AG08396 (cell line): ENCODE data around the gene SLCO4A1.
"Not testable (repeated sequence)": the region's sequence is repeated elsewhere in the genome, so short reads cannot be mapped to it uniquely, and the experiment has no call there.

ENCODE experiments used
- DNase-seq: peaks from one replicate; pipeline ENCODE4 v3.0.0; 2012; ENCODE audit warnings: low spot score, mixed read lengths

Gene SLCO4A1

DNA sequence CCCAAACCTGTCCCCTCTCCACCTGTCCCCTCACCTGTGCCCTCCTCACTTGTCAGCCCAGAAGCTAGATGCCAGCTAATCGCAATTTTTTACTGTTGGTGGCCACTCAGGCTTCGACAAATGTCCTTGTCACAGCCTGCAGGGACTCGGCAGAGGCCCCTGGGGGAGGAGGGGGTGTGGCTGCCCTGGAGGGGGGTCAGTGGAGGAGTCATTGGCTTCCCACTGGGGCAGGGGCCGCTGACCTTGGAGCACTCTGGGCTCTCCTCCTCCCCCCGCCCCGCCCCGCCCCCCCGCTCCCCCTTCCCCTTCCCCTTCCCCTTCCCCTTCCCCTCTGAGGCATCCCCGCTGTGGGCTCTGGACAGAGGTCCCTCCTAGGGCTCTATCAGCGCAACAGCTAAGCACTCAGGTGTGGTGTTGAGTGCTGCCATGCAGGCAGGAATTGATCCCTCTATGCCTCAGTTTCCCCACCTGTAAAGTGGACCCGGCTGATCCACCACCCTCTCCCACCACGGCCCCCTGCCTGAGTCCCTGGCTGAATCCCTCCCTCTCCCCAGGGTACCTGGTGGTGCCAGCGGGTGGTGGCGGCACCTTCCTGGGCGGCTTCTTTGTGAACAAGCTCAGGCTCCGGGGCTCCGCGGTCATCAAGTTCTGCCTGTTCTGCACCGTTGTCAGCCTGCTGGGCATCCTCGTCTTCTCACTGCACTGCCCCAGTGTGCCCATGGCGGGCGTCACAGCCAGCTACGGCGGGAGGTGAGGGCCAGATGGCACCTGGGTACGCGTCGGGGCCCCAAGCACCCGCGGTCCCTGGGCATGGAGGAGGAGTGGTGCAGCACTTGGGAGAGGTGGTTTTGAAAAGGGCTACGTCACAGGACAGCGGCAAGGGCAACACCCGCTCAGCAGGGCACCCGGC lies 23.8 kb downstream of the SLCO4A1 start:
- DNase-seq = no peak

DNA sequence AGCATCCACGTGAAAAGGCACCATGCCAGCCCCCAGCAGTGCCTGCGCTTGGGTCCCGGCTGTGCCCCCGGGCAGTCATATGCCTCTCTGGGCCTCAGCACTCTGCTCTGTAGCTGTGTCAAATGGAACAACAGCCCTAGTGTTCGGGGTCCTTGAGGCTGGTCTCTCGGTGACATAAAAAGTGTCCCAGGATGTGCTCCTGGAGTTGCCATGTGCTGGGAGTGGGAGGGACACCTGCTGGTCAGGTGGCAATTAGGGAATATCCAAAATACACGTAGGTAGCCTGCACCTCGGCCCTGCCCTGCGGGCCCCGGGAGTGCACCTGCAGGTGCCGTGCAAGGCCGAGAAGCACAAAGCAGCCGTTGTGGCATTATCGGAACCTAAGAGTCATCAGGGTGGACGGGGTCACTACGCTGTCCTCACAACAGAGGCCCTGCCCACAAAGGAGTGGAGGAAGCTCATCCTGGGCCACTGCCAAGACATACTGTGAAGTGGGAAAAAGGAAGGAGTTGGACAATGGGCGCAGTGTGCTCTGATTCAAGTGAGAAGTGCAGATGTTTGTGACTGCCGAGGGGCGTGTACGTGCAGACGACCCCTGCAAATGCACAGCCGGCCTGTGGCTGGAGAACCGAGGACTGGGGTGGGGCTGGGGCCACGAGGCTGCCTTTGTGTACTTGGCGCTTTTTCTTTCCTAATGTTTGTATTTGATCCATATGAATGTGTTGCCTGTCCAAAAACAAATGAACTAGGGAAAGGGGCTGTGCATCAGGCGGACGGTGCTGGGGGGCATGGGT lies 24.6 kb downstream of the SLCO4A1 start:
- no peak for DNase-seq

DNA sequence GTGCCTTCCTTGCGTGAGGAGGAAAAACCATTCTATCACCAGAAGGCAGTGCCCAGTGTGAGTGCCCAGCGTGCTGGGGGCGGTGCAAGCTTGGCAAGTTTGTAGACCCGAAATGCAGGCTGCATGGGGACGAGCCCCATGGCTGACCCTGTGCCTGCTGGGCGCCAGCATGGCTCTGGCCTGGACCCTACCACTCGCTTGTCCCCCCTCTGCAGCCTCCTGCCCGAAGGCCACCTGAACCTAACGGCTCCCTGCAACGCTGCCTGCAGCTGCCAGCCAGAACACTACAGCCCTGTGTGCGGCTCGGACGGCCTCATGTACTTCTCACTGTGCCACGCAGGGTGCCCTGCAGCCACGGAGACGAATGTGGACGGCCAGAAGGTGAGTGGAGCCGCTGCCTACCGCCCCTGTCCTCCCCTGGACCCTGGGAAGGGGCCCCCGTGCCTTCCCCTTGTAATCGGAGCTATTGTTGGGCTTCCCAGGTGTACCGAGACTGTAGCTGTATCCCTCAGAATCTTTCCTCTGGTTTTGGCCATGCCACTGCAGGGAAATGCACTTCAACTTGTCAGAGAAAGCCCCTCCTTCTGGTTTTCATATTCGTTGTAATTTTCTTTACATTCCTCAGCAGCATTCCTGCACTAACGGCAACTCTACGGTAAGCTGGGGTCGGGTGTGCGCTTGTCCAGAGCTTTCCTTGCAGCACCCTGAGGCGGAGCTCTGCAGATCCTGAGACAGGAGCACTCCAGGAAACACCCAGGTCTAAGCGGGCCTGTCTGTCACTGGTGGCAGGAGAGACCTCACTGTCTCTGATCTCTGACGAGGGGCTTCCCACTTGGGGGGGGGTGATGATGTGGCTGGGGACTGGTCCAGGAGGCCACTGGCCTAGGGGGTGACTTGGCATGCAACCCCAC lies 25.5 kb downstream of the SLCO4A1 start:
- no peak for DNase-seq

DNA sequence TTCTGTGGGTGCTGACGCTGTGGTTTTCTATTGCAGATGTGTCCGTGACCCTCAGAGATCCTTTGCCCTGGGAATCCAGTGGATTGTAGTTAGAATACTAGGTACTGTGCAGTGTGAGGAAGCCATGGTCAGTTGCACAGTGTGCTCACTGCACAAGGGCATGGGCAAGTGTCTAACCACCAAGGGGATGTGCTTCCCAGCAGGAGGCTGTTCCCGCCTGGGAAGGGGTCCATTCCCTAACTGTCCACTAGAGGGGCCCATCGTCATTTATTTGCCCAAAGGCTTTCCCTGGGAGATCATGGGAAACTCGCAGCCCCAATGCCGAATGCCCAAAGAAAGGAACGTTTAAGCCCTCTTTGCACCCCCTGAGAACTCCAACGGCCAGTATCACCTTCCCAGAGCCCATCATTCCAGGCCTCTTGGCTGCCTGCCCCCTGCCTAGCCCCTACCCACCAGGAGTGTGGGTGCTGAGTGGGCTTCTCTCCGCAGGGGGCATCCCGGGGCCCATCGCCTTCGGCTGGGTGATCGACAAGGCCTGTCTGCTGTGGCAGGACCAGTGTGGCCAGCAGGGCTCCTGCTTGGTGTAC lies 26.2 kb downstream of the SLCO4A1 start:
- DNase-seq = peak; percentile 94

DNA sequence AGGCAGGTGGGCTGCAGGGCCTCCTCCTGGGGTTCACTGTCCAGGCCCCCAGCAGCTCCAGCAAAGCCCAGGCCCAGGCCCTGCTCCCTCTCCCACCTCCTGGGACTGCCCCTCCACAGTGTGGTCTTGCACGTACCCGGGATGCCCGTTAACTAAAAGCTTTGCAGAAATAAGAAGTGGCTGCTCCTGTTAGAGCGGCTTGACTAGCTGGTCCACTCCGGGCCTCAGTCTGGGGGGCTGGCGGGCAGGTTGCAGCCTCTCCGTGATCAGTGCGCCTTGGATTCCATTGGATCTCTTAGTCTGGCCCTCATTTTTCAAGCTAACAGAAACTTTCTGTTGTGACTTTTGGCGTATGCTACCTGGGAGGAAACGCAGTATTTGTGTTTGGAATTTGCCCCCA lies 26.9 kb downstream of the SLCO4A1 start:
- no peak for DNase-seq

DNA sequence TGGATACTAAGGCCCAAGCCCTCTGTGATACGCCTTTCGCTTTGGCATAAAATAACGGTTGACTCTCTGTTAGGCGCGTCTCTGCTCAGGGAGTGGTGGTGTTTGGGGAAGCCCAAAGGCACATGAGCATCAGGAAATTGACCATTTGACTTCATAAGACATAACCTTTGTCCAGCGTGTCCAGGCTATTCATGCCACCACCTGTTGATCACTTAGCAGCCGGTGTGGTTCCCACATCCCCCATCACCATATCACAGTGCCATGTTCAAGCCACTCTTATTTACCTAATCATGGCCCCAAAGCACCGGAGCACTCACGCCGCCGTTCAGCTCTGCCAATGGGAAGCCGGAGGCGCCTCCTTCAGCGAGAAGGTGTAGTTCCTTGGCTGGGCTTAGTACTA lies 27.9 kb downstream of the SLCO4A1 start:
- DNase-seq = no peak

DNA sequence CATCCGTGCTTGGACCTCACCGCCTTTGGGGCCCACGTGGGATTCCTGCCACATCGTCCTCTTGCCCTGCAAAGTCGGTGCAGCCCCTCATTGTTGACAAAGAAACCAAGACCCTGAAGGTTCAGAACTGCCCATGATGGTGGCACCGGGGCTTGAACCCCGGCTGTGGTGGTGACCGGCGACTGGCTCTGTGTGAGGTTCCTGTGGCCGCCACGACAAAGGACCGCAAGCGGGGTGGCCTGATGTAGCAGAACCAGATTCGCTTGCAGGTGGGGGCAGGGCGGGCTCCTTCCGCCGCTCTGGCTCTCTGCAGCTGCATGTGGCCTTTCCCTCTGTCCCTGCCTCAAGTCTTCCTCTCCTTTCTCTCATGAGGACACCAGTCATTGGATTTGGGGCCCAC lies 28.7 kb downstream of the SLCO4A1 start:
- DNase-seq = no peak

DNA sequence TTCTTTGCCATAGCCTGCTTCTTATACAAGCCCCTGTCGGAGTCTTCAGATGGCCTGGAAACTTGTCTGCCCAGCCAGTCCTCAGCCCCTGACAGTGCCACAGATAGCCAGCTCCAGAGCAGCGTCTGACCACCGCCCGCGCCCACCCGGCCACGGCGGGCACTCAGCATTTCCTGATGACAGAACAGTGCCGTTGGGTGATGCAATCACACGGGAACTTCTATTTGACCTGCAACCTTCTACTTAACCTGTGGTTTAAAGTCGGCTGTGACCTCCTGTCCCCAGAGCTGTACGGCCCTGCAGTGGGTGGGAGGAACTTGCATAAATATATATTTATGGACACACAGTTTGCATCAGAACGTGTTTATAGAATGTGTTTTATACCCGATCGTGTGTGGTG lies 29.5 kb downstream of the SLCO4A1 start:
- no peak for DNase-seq

DNA sequence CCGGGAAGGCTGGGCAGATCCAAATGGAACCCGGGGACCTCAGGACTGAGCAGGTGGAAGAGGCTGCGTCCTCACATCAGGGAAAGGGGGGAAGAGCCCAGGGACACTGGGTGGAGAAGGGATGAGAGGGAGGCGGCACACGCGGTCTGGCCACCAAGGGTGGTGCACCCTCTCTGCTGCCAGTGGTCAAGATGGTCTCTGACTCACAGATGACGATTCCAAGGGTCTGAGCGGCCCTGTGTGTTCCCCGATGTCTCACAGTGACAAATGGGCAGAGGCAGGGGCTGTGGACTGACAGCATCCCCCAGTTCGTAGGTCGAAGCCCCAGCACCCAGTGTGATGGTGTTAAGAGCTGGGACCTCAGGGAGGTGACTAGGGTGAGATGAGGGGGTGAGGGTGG lies 32.1 kb downstream of the SLCO4A1 start:
- DNase-seq = no peak

DNA sequence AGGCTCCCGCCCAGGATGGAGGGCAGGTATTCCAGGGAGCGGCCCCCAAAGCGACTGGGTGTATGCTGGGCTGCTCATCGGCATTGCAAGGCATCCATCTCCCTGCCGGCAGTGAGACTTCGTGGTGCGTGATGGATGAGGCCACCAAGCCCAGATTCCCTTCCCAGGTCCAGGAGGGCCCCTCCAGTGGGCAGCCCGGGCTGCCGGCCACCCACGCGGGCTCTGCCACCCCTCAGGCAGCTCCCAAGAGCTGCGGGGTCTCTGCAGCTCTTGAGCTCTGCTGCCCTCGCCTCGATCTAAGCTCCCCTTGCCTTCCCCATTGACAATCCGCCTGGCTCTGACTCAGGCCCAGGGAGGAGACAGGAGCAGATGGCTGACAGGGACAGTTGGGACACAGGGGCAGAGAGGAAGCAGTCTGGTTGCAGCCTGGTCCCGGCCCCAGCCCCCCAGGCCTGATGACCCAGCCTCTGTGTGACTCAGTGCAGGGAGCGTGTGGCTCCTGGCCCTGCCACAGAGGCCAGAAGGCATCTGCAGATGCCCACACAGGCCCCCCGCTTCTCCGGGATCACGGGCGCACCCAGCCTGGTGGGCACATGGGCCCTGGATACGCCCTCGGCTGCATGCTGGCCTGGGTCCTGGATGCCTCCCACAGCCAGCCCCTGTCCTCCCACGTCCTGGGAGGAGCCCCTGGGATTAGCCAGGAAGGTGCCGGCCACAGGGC lies 33.0 kb downstream of the SLCO4A1 start:
- DNase-seq = no peak

DNA sequence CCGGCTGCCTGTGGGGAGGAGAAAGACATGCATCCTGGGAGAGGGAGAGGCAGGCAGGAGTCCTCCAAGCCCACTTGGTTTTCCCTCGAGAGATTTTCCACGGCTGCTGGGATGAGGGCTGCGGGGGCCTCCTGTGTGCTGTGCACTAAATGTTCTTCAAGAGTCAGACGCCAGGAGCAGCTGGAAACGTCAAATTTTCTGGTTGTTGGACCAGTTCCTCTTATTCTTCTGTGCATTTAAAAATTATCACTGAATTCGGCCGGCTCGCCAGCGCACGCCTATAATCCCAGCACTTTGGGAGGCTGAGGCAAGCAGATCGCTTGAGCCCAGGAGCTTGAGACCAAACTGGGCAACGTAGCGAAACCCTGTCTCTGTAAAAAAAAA lies 33.6 kb downstream of the SLCO4A1 start:
- DNase-seq = no peak

DNA sequence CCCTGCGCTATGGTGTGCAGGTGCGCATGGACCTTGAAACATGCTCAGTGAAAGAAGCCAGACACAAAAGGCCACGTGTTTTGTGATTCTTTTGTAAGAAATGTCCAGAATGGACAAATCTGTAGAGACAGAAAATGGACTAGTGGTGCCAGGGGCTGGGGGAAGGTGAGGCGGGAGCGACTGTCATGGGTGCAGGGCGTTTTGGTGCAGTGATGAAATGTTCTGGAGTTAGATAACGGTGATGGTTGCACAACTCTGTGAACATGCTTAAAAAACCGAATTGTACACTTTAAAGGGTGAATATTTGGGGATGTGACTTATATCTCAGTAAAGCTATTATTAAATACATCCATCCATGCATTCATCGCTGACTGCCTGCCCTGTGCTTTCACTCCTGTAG lies 34.7 kb downstream of the SLCO4A1 start:
- DNase-seq = no peak

DNA sequence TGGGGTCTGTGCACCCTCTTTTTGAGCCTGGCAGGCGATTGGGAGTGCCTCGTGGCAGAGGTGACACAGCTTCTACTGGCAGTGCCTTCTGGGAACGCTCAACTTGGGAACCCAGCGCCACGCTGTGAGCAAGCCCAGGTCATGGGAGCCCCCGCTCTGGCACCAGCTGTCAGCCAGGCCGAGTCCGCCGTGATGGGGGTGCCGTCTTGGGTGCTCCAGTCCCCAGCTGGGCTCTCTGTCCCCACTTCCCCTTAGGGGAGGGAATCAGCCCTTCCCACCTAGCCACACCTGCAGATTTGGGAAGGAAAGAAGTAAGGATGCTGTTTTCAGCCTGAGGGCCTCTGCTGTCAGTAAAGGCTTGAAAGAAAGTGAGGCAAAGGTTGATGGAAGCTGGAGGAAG lies 35.4 kb downstream of the SLCO4A1 start:
- no peak for DNase-seq

DNA sequence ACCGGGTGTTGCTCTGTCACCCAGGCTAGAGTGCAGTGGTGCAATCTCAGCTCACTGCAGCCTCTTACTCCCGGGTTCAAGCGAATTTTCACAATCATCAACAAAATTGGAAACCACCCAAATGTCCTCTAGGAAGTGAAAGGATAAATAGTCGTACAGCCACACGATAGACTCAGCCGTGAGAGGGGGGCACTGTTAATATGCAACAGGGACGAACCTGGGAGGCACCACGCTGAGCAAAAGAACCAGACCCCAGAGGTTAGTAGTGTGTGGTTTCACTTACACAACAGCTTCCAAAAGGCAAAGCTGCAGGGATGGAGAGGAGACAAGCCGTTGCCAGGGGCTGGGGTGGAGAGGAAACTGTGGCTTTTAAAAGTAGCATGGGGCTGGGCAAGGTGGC lies 36.2 kb downstream of the SLCO4A1 start:
- DNase-seq = no peak

DNA sequence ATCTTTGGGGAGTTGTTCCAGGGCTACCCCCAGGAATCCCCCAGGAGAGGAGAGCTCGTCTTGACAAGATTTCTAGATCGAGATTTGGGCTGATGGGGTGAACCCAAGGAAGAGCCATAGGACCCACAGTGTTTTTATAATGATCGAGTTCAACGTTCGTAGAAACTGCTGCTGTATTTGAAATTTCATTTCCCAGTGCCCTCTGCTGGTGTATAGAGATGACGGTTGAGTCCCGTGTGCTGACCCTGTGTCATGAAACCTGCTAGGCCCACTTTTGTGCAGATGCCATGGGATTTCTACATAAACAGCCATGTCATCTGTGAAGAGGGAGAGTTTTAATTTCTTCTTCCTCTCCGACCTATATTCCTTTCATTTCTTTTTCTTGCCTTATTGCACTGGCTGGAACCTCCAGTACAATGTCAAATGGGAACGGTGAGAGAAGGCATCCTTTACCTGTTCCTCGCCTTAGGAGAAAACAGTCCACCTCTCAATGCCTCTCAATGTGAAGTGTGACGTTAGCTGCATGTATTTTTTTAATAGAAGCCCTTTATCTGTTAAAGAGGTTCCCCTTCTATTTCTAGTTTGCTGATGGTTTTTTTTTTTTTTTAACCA lies 37.8 kb downstream of the SLCO4A1 start:
- DNase-seq = no peak

DNA sequence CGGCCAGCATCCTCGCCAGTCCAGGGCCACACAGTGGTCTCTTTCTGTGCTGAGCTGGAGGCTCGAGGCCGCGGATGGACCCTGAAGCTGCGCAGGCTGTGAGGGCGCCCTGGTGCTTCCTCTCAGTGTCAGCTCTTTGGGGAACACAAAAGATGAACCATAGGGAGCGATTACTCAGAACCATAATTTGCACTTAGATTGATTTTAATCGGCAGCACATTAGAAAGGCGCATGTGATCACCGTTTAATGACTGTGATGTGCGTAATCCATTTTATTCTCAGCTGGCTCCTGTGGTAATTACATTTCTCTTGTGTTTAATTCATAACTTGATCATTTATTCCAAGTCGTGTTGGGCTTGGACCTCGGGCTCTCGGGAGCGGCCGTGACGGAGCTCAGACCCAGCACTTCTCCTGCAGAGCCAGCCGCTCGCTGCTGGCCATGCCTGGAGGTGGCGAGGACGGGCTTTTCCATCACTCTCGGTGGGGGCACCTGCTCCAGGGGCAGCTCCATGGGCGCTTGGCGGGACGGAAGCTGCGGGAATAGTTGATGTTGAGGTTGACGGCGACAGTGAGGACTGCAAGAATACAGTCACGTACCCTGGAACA lies 40.7 kb downstream of the SLCO4A1 start:
- DNase-seq = no peak

DNA sequence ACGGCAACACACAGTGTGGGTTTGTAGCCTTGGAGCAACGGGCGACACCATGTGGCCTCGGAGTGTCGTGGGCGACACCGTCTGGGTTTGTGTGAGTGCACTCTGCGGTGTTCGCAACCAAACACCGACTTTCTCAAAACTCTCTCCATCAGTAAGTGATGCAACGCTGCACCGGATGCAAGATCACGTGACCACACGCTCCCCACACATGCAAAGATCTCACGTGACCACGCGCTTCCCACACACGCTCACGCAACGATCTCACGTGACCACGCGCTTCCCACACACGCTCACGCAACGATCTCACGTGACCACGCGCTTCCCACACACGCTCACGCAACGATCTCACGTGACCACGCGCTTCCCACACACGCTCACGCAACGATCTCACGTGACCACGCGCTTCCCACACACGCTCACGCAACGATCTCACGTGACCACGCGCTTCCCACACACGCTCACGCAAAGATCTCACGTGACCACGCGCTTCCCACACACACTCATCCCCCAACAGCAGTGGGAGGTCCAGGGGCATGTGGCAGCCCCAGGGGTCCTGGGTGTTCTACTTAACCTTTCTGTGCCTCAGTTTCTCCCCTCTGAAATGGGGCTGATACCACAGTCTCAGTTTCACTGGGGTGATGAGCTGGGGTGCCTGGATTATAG lies 41.5 kb downstream of the SLCO4A1 start:
- not testable (repeated sequence) for DNase-seq

DNA sequence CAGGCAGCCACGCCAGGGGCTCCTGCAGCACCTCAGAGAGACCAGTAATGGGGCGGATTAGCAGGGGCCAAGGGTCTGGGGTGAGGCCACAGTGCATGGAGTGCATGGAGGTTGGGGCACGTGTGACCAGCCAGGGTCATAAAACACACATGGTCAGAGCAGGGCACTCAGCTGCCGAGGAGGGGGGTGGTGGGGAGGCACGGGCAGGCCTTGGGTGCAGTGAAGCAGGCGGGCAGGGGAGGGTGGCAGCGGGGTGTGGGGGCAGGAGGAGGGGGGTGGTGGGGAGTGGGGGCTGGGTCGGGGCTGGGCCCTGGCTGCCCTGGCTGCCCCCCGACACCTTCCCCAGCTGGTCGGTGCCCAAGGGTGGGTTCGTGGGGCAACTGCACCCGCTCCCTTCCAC lies 42.7 kb downstream of the SLCO4A1 start:
- no peak for DNase-seq

DNA sequence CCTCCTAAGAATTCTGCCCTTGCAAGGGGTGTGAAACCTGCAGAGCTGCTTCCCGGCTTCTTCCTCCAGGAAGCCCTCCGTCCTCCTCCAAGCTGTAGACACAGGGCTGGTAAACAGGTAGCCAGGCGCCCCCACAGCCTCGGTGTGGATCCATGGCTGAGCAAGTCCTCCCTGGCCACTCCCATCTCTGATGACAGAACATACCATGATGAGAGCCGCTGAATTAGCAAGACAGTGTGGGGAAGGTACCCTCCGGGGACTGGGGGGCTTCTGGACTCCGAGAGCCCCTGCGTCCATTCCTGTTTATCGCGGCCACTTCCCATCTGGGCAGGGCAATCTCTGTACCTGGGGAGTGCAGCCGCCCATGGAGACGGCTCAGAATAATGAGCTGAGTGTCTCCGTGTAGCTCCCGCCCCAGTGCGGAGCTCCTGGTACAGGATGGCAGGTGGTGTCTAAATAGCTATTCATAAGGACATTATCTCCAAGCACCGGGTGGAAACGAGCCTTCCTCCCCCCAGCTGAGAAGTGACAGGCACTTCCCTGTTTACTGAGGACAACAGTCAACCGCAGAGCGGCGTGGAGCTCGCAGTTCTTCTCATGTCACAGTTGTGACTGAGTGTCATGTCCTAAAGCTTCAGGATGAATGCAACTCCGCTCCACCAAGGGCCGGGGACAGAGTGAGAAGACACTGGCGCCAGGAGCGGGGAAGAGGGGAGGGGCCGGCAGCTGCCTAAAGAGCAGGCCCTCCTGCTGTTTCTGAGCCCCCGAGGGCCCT lies 43.7 kb downstream of the SLCO4A1 start:
- no peak for DNase-seq
